GM18861 (cell line): Measurements from ENCODE around the gene MLANA.
"Not testable (repeated sequence)": the region's sequence is repeated elsewhere in the genome, so short reads cannot be mapped to it uniquely, and the experiment has no call there.

Experiments
- ATAC-seq: cut with Tn5 transposase; IDR thresholded peaks from one replicate; pipeline ENCODE4 v1.9.1; 2021; ENCODE audit not compliant: unreplicated experiment

Gene MLANA

DNA sequence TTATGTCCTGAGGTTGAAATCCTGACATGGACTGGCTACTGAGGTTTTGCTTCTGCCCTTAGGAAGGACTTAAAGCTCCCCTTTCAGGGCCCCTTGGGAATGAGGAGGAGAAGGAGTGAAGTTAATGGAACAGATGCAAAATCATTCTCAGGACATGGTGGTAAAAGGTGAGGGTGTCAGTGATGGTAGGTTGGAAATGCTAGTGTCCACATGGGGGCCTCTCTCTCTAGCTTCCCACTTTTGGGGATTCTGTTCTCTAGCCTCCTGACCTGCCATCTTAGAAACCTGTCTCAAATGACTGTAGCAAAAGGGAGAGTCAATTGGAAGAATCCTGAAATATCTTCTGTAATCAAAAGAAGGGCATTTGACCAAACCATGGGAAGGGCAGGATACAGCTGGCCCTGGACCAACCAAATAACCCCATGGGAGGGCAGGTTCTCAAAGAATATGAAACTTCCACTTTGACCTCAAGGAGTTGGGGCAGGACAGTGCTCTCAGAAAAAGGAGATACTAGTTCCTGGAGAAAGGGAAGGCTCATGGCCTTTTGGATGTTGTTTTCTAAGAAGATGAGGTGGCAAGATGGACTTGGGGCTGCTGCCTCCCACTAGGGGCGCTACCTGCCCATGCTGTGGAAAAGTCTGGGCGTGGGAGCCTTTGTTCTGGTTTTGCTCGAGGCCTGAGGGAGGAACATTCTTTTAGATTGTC, 21.2 kb upstream of the MLANA start:
- ATAC-seq, result no peak

DNA sequence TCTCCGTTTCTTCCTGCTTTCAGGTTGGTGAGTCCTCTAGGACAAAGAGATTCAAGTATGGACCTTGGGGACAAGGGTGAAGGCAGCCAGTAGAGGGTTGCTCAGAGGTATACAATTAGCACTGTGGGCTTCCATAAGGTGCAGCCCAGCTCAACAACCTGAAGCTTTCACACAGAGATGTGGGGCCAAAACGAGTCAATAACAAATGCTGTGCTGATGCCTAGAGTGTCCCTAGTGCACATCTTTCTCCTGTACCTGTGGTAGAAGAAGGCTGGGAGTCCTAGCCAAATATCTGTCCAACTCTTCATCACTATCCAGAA, 20.7 kb upstream of the MLANA start:
- no peak for ATAC-seq

DNA sequence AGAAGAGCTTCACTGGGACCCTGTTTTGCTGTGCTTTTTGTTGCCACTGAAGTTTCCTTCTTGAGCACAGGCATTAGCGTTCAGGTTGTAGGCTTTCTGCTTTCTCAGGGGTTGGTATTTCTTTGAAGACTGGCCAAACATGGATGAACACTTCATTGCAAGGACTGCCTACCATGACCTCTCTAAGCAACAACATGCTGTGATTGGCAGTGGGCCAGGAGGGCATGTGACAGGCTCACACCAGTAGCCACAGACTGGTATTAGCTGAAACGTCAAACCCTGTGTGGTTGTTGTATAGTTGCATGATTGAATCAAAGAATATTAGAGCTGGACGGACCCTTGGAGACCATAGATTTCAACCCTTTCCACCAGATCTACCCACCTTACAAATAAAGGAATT, 20.0 kb upstream of the MLANA start:
- ATAC-seq, result no peak

DNA sequence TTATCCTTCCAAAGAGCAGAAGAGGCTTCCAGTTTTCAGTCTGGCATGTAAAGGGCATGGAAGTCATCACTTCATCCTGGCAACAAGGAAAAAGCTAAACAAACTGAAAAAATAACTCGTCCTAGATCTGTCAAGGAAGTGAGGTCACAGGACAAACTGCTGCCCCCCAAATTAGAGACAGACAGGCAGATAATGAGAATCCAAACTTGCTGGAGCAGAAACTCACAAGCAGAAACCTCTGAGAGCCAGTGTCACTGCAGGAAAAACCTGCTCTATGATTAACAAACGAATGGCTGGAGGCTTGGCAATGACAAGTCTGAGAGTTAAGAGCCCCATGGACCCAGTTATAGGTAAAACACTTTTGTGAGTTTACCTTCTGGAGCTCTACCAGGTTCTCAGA, 18.9 kb upstream of the MLANA start:
- ATAC-seq, result no peak

DNA sequence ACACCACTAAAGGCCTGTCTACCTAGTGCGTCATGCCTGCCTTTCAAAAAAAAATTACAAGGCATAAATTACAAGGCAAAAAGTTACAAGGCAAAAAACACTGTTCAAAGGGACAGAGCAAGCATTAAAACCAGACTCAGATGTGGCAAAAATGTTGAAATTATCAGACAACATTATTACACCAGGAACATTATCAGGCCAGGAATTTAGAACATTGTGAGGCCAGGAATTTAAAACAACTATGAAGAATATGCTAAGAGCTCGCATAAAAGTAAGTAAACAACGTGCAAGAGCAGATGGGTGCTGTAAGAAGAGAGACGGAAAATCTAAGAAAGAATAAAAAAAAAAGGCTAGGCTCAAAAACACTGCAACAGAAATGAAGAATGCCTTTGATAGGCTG, 18.2 kb upstream of the MLANA start:
- no peak for ATAC-seq

DNA sequence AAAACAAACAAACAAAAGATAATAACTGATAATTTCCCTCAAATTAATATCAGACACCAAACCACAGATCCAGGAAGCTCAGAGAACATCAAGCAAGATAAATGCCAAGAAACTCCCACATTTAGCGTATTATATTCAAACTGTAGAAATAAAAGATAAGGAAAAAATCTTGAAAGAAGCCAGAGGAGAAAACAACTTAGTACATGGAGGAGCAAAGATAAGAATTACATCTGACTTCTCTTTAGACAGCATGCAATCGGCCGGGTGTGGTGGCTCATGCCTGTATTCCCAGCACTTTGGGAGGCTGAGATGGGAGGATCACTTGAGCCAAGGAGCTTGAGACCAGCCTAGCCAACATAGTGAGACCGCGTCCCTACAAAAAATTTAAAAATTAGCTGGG, 17.2 kb upstream of the MLANA start:
- ATAC-seq, result no peak

DNA sequence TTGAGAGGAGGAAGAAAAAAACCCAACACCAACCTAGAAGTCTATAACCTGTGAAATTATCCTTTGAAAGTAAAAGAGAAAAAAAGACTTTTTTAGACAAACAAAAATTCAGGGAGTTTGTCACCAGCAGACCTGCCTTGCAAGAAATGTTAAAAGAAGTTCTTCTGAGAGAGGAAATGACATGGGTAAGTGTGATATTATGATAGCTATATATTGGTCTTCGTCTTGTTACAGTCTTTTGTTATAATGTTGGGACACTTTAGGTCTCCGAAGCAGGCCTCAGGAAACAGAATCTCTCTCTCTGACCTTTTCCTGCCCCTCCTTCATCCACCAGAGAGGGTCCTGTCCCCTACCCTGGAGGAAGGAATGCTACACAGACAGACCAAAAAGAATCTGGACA, 16.6 kb upstream of the MLANA start:
- ATAC-seq, result no peak

DNA sequence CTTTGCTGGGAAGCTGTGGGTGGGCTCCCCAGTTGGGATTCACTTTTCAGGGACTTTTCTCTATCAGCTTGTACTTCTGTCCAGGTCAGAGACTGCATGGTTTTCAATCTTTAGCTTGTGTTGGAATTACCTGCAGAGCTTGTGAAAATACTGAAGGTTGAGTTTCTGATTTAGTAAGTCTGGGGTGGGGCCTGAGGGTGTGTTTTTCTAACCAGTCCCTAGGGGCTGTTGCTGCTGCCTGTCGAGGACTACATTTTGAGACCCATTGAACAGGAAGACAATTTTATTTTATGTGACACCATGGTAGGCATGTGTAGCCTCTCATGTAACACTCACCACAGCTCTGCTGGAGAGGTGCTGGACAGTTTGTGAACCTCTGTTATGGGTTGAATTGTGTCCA, 14.7 kb upstream of the MLANA start:
- ATAC-seq, result no peak

DNA sequence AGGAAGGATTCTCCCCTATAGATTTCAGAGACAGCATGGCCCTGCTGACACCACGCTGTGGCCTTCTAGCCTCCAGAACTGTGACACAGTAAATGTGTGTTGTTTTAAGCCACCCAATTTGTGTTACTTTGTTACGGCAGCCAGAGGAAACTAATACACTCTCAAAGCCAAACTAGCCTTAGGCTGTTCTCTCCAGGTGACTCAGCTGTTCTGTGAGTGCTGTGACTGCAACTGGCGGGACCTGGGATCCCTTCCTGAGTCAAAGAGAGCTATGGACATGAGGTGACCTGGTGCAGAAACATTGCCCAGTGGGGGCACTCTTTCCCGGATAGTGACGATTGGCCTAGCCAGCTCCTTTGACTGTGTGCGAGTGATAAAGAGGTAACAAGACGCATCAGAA, 14.0 kb upstream of the MLANA start:
- no peak for ATAC-seq

DNA sequence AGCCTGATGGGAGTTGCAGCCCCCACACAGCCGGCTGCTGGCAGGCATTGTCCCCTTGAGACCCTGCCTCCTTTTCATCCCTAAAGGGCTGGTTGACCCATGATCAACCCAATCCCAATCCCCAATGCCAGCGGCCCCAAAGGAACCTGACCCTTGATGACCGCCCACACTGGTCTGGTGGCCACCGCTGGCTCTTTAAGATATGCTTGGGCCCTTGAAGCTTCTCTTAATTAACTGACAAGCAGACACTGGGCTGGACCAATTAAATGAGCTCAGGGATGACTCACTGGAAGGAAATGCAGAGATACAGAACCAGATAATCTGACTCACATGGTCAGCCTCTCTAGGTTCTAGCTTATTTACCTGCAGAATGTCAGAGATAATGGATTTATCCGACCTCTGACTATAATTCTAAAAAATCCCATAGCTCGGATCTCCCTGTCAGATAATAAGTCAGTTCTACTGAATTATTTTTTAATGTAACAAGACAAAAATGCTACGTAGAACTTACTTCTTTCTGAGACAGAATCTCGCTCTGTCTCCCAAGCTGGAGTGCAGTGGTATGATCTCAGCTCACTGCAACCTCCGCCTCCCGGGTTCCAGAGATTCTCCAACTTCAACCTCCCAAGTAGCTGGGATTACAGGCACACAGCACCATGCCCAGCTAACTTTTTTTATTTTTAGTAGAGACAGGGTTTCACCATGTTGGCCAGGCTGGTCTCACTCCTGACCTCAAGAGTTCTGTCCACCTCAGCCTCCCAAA, 11.1 kb upstream of the MLANA start:
- ATAC-seq, result no peak

DNA sequence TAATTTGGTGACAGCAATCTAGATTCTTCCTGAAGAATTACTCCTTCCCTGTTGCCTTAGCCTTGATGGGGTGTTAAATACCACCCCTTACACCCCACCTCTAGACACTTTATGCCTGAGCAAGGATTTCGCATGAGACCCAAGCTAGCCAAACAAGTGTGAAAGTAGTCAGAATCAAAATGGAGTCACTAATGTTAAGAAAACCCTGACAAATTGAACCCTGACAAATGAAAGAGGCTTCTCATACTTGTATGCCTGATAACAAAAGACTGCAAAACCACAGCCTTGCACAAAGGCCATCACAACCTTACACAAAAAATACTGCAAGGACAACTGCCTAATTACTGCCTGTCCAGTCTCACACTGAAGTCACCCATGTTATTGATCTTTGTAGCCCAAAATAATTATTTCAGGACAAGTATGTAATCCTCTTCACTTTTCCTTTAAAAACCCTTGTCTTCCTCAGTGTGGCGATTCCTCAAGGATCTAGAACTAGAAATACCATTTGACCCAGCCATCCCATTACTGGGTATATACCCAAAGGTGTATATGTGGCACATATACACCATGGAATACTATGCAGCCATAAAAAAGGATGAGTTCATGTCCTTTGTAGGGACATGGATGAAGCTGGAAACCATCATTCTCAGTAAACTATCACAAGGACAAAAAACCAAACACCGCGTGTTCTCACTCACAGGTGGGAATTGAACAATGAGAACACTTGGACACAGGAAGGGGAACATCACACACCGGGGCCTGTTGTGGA, 8.3 kb upstream of the MLANA start:
- not testable (repeated sequence) for ATAC-seq

DNA sequence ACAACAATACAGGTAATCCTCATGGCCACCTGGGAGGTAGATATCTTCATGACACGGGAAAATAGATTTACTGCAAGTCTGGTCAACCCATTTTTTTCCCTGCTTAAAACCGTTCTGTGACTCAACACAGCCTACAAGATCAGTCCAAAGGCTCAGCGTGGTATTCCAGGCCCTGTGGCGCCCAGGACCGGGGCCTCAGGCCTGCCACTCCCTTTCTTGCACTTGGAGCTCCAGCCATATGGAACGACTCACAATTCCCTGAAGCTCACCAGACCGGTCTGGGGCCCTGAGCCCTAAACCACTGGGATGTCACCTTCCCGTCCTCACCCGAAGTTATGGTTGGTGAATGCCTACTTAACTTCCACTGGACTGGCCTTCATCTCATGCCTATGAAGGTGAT, 6.5 kb upstream of the MLANA start:
- no peak for ATAC-seq

DNA sequence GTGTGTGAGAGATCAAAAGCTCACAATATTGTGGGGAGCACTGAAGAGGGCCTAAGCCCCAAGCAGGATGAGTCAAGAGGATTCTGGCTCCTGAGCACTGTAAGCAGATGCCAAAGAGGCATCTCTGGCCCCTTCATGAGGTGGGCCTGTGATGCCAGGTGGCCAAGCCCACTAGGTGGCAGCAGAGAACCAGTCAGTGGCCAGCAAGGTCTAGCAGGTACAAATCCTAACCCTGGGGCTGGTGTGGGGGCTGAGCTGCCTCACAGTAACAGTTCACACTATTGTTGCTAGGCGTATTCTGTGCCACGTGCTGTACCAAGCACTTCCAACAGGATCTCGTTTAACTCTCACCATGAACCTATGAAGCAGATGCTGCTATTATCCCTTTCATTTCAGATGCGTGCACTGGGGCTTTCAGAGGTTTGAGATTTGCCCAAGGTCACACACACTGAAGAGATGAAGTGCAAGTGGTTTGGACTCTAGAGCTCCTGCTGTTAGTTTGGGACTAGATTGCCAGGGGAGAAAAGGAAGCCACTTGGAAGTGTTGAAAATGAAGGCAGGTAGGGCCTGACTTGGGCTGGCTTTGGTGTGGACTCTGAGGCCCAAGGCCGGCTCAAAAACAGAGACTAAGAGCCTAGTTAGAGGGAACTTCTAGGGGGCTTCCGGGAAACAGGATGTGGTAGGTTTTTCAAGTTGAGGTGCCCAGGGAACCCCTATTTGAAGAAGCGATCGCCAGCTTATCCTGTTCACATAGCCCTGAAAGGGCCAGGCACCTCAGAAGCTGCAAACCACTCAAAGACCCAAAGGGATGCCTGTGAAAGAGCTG, 4.4 kb upstream of the MLANA start:
- peak; percentile 87 for ATAC-seq

DNA sequence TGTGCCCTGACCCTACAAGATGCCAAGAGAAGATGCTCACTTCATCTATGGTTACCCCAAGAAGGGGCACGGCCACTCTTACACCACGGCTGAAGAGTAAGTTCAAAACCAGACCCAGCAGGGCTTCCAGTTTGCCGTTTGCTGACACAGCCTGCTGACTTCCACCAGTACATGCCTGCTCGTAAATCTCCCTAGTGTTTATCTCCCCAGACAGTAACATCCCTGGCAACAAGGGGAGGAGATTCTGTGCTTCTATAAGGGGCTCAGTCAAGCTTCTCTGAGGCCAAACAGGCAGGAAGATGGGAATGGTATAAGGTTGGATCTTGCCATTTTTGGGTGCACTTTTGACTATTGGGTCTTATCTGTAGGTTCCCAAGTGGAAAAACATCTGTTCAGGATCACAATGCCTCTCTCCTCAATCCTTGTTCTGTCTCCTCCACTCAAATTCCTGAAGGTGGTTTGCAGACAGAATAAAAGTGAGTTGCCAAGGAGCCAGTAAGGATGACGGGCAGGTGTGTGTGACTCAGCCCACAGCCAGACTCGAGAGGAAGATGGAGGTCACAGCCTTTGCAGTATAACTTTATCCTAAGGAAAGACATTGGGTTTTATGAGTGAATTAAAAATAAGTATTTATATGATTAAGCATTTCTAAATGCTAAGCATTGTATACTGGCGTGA, 1.9 kb downstream of the MLANA start:
- no peak for ATAC-seq

DNA sequence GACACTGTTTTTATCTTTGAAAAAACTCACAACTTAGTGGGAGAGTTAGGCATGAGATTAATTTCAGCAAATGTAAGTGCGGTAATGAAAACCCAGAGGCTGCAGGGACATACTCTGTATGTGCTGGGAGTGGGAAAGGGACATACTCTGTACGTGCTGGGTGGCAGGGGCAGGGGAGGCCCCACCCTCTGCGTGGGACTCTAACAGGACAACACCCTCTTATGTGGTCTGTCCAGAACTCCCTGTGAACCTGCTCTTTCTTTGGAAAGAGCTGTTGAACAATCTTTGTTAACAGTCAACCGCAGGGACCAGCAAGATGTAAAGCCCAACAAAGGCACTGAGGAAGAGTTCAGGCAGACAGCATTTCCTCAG, 2.4 kb downstream of the MLANA start:
- no peak for ATAC-seq

DNA sequence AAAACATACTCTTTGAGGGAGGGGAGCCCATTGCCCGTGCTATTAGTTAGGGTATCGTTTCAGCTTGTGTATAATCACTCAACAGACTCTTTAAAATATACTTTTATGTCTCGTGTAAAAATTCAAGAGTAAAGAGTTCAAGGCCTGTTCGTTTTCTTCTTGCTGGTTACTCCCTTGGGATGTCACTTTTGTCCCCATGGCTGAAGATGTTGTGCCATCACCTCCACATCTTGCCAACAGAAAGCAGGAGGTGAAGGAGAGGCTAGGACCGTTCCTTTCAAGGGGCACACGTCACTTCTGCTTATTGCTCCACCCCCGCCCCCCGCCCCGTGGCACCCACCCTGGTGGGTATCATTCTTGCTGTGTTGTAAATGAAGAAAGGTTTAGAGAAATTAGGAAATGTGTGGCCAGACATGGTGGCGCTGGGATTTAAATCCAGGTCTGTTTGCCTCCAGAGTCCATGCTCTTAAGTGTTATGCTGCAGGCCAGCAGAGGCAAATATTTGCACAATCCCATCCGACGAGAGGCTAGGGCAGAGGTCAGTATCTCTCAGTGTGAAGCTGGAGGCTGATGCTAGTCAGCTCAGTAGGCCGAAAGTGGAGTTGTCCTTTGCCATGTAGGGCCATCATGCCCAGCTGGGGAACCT, 3.0 kb downstream of the MLANA start:
- ATAC-seq, result no peak

DNA sequence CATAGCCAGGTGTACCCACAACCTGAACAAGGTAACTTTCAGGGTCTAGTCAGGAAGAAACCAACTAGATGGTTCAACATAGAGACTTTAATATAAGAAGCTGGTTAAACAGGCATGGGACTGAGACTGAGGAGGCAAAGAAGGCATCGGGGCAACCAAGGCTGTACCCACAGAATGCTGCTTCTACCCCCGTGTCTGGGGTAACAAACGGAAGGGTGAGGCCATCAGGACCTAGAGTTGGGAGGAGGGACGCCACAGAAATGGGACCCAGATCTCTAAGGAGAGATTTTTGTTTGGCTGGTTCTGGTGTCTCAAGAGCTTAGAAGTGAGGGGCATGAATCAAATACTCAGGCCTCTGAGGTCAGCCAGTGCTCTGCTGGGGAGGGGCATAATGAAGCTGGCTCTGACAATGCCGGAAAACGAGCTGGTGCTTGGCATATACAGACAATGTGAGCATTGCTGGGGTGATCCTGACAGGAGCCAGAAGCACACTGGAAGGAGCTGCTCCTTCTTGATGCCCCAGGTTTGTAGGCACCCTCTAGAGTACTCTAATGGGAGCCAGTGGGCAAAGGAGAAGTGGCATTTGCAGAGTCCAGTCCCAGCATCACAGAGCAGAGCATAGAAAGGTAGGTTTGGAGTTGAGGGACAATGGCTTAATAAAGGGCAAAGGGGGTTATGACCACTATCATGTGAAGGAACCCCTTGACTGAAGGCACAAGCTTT, 3.7 kb downstream of the MLANA start:
- no peak for ATAC-seq

DNA sequence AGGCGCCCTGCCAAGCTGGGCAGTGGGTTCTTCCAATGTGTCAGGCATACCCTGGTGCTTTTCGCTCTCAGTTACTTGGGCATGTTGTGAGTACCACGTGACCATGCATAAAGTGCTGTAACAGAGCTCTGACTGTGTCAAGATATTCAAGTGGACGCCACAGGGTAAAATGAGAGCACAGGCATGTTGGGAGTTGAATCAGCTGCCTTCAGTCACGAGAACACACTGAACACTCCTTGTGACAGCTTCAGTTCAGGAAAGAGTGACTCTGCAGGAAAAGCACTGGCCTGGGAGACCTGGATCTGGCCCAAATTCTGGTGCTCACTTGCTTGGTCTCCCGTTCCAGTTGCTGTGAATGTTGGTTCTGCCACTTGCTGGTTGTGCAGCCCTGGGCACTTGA, 5.1 kb downstream of the MLANA start:
- no peak for ATAC-seq

DNA sequence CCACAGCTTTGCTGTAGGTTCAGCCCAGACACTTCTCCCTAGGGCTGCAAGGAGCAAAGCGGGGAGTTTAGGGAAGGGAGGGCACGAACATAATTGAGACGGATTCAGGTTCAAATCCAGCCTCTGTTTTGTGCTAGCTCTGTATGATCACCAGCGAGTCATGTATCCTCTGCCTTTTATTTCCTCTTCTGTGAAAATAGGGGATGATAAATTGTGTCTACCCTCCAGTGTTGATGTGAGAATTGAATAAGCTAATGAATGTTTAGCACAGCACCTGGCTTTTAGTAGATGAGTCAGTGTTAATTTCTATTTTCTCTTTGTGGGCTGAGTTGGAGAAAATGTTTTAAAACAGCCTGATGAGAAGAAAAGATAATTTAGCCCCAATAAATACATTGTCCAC, 6.2 kb downstream of the MLANA start:
- ATAC-seq, result no peak

DNA sequence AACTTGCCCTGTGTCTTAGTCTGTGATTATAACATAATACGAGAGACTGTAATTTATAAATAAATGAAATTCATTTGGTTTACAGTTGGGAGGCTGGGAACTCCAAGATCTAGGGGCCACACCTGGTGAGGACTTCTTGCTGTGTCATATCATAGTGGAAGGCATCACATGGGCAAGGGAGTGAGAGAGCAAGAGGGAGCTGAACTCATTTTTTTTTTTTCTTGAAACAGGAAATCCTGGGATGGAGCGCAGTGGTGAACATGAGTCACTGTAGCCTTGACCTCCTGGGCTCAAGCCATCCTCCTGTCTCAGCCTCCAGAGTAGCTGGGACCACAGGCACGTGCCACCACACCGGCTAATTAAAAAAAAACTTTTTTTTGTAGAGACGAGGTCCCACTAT, 7.2 kb downstream of the MLANA start:
- ATAC-seq, result no peak
